GM21423 (cell line): Measurements from ENCODE around the gene SLC22A3.

Experiments
- ATAC-seq: cut with Tn5 transposase; IDR thresholded peaks from one replicate; pipeline ENCODE4 v1.9.1; 2021; ENCODE audit warnings: mild to moderate bottlenecking, moderate library complexity; ENCODE audit not compliant: unreplicated experiment

The SLC22A3 gene

GRCh38 chr6:160489091-160489490 lies 140.9 kb downstream of the SLC22A3 start:
- ATAC-seq = no peak

- ATAC-seq = no peak
Observed at GRCh38 chr6:160494576-160494975, 146.4 kb downstream of the SLC22A3 start.

- no peak for ATAC-seq
Observed at GRCh38 chr6:160500639-160501038, 152.5 kb downstream of the SLC22A3 start.
